BLaER1 treated with 17β-estradiol and CSF1 and Interleukin-3, amounts not matched to agents 10 nM and 100 nM (cell line): ENCODE measurements around the gene PISD.
"Not testable (repeated sequence)": the region's sequence is repeated elsewhere in the genome, so short reads cannot be mapped to it uniquely, and the experiment has no call there.

Experiments used
- H3K27ac ChIP-seq, 11 experiments: shearing (Covaris generic); formaldehyde crosslinking; 2 replicates each; pipeline ENCODE4 v1.8.1; 2022
- H3K27me3 ChIP-seq, 11 experiments: shearing (Covaris generic); formaldehyde crosslinking; 2 replicates each; pipeline ENCODE4 v1.8.1; 2022
- H3K36me3 ChIP-seq, 11 experiments: shearing (Covaris generic); formaldehyde crosslinking; 2 replicates each; pipeline ENCODE4 v1.8.1; 2022
- H3K4me1 ChIP-seq, 10 experiments: shearing (Covaris generic); formaldehyde crosslinking; 2 replicates each; pipeline ENCODE4 v1.8.1; 2022
- H3K4me2 ChIP-seq, 11 experiments: shearing (Covaris generic); formaldehyde crosslinking; 2 replicates each; pipeline ENCODE4 v1.8.1; 2022
- H3K4me3 ChIP-seq, 10 experiments: shearing (Covaris generic); formaldehyde crosslinking; 2 replicates each; pipeline ENCODE4 v1.8.1; 2022
- H3K9ac ChIP-seq, 11 experiments: shearing (Covaris generic); formaldehyde crosslinking; 2 replicates each; pipeline ENCODE4 v1.8.1; 2022
- H3K9me3 ChIP-seq, 11 experiments: shearing (Covaris generic); formaldehyde crosslinking; replicated peaks in 1 of 11; 2 replicates each; pipeline ENCODE4 v1.8.1; 2022
- H4K20me1 ChIP-seq, 11 experiments: shearing (Covaris generic); formaldehyde crosslinking; 2 replicates each; pipeline ENCODE4 v1.8.1; 2022
- Cebpa-rat ChIP-seq, 11 experiments: shearing (Covaris generic); IDR thresholded peaks; 2 replicates each; pipeline ENCODE4 v1.8.1; 2022

PISD gene

DNA sequence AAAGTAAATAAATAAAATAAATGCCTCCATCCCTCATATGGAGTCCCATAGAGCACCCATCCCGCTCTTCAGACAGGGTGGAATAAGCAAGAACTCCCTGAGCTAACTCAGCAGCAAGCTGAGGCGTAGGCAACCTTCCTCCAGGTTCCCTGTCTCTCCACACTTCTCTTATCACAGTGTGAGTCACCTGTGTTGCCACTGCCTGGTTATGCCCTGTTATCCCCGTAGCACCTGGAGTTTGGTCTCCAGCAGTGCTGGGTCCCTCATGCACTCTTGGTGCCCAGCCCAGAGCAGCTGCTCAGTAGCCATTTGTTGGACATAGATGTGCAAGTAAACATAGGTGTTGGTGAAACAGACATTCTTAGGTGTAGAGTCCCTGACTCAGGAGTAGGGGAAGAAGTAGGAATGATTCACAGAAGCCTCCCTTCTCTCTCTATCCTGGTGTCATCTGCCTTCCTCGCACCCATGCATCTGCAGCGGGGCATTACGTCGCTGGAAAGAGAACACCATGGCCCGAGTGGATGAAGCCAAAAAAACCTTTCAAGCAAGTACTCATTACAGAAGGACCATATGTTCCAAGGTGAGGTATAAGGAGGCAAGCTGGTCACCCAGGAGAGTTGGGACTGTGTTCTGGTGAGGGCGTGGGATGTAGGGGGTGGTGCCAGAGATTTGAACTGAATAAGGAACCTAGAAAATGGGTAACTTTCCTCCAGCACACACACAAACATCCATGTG, 56.0 kb downstream of the PISD start:
- Histone ChIP-seq H3K36me3 (peaks cover 21 to 80% (median 47%) of the 10 kb centered on the region in 11 experiments; a peak in 21 of 22 replicates), H4K20me1 (peaks cover 0 to 21% (median 0%) of the 10 kb centered on the region in 11 experiments; a peak in 2 of 22 replicates), H3K27ac (no peak overlapping the region), H3K27me3 (no peaks in the 10 kb centered on the region), H3K4me1 (peaks cover 0 to 9% (median 6%) of the 10 kb centered on the region in 10 experiments; a peak in 10 of 20 replicates), H3K9ac (no peak overlapping the region), H3K4me2 (no peak overlapping the region), H3K9me3 (no peaks in the 10 kb centered on the region), H3K4me3 (no peak overlapping the region)
- no peak for TF ChIP-seq Cebpa-rat (IDR thresholded peaks at IDR 0.05)

DNA sequence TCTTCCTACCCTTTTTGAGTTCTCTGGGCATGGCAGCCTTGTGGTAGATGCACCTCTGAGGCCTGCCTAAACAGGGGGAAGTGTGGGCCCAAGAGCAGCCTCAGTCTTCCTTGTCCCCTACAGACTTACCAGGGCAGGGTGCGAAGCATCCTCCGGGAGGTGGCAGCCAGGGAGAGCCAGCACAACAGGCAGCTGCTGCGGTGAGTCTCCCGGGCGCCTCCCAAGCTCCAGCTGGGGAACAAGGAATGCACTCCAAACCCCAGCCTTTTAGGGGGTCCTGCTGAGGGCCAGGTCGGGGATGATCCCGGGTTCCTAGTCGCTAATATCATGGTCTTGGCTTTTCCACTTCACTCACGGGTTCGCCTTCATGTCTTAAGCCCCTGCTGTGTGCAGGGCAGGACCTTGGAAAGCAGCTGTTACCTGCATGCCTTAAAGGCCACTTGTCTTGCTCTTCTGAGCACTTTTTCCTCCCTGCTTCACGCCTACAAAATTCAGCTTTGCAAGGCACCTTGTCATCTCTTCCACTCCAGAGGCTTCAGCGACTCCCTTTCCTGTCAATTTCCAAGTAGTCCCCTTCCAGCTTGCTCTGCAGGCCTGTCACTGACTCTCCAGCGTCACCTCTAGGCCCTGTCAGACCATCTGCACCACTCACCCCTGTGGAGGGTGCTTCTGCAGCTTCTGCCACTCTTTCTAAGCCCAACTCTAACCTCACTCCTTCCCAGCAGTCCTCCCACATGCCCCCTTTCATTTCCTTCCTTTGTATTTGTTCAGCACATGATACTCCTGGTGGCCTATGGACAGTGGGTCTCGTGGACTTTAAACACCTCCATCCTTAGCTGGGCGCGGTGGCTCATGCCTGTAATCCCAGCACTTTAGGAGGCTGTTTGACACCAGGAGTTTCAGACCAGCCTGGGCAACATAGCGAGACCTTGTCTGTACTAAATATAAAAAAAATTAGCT, 57.0 kb downstream of the PISD start:
- Histone ChIP-seq H3K9me3 (no peaks in the 10 kb centered on the region), H3K4me1 (no peaks in the 10 kb centered on the region), H3K27ac (no peak overlapping the region), H3K4me3 (no peak overlapping the region), H3K4me2 (no peak overlapping the region), H3K27me3 (no peaks in the 10 kb centered on the region), H4K20me1 (peaks cover 0 to 11% (median 0%) of the 10 kb centered on the region in 11 experiments; a peak in 2 of 22 replicates), H3K36me3 (peaks cover 18 to 70% (median 41%) of the 10 kb centered on the region in 11 experiments; a peak in 21 of 22 replicates), H3K9ac (no peak overlapping the region)
- no peak for TF ChIP-seq Cebpa-rat (IDR thresholded peaks at IDR 0.05)

DNA sequence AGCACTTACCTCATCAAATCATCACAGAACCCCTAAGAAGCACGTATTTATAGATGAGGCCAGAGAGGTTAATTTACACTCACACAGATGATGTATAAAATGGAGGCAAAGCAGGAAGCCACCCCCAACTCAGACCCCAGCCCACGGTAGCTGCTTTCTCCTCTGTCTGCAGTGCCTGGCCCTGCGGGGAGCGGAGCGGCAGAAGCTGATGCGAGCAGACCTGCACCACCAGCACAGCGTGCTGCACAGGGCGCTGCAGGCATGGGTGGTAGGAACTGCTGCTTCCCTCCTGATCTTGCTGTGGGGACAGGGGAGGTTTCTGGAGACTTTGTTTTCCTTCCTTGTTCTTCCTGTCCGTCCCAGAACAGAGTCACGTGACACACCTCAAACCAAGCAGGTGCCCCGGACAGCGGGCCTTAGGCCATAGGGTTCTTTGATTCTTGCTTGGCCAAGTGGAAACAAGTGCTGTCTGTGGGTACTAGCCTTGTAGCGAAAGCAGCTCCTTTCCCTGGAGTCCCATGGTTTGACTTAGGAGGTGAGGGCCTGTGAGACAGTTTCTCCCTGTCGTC, 57.8 kb downstream of the PISD start:
- H3K36me3 ChIP-seq: peaks cover 18 to 64% (median 33%) of the 10 kb centered on the region in 11 experiments; a peak in 21 of 22 replicates
- no peaks in the 10 kb centered on the region for H3K4me1 ChIP-seq
- H3K9ac ChIP-seq: no peak overlapping the region
- no peaks in the 10 kb centered on the region for H3K9me3 ChIP-seq
- no peaks in the 10 kb centered on the region for H3K27me3 ChIP-seq
- H4K20me1 ChIP-seq: peaks cover 0 to 4% (median 0%) of the 10 kb centered on the region in 11 experiments; a peak in 2 of 22 replicates
- H3K27ac ChIP-seq: no peak overlapping the region
- H3K4me3 ChIP-seq: no peak overlapping the region
- no peak for TF ChIP-seq Cebpa-rat (IDR thresholded peaks at IDR 0.05)
- no peak overlapping the region for H3K4me2 ChIP-seq

DNA sequence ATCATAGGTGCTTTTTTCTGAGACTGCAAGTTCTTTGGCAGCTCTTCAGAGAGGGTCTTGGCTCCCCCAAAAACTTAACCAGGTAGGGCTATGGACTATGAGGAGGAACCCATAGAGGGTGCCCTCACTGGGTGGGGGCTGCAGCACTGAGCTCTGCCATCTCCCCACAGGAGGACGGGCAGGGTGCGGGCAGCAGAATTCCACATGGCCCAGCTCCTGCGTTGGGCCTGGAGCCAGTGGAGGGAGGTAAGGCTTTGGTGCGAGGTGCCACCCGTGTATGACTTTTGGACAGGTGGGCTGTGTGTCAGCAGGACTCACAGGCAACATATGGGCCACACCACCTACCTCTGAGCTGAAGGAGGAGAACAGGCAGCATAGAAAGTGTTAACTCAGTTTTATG, 58.4 kb downstream of the PISD start:
- H3K27me3 ChIP-seq: no peaks in the 10 kb centered on the region
- H3K36me3 ChIP-seq: peaks cover 18 to 63% (median 33%) of the 10 kb centered on the region in 11 experiments; a peak in 21 of 22 replicates
- no peak overlapping the region for H3K9ac ChIP-seq

DNA sequence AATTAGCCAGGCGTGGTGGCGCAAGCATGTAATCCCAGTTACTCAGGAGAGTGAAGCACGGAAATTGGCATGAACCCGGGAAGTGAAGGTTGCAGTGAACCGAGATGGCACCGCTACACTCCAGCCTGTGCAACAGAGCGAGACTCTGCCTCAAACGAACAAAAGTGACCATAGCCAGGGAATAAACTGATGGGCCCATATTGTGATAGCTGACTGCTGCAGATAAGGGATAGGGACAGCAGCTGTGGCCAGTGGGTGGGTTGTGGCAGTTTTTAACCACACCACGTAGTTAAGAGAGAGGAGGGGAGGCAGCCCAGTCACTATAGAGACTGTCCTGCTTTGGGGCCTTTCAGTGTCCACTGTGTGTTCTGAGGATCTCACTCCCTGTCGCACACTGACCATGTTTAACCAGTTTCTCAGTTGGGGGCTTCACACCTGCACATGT, 58.9 kb downstream of the PISD start:
- Histone ChIP-seq H3K4me2 (no peak overlapping the region), H3K27ac (no peak overlapping the region), H4K20me1 (peaks cover 0 to 4% (median 0%) of the 10 kb centered on the region in 11 experiments; a peak in 2 of 22 replicates), H3K4me1 (no peaks in the 10 kb centered on the region), H3K9ac (no peak overlapping the region), H3K4me3 (no peak overlapping the region), H3K9me3 (no peaks in the 10 kb centered on the region), H3K36me3 (peaks cover 18 to 59% (median 33%) of the 10 kb centered on the region in 11 experiments; a peak in 21 of 22 replicates), H3K27me3 (no peaks in the 10 kb centered on the region)
- no peak for TF ChIP-seq Cebpa-rat (IDR thresholded peaks at IDR 0.05)

More for the DNA sequence above, 58.4 kb downstream of the PISD start:
- no peaks in the 10 kb centered on the region for H3K4me1 ChIP-seq
- H3K4me3 ChIP-seq: no peak overlapping the region
- no peaks in the 10 kb centered on the region for H3K9me3 ChIP-seq
- no peak overlapping the region for H3K4me2 ChIP-seq
- H4K20me1 ChIP-seq: peaks cover 0 to 4% (median 0%) of the 10 kb centered on the region in 11 experiments; a peak in 2 of 22 replicates
- H3K27ac ChIP-seq: no peak overlapping the region
- TF ChIP-seq Cebpa-rat (IDR thresholded peaks at IDR 0.05): no peak

DNA sequence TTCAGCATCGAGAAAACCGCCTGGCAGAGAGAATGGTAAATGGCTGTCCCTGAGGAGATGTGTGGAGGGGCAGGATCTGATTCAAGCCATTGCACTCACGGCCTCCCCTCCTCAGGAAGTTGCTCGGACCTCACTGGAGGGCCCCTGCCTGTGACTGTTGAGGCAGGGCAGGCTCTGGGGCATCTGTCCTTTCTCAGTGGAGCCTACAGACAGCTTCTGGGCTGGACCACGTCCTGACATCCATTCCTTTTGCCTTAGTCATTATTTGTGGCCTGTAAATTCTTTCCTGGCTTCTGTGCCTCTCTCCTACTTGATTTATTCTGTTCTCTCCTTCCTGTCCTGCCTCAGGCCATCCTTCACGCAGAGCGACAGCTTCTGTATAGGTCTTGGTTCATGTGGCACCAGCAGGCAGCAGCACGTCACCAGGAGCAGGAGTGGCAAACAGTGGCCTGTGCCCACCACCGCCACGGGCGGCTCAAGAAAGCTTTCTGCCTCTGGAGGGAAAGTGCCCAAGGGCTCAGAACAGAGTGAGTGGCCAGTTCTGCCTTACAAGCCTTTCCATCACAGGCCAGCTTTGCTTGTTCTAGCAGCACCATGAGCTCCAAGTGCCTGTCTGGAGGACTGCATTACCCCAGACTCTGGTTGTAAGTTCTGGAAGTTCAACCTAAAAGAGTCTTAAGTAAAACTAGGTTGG, 59.6 kb downstream of the PISD start:
- peak overlapping the region in 2 of 11 experiments; percentile 2 to 17; a peak in 1 of 22 replicates for H3K27ac ChIP-seq
- no peak overlapping the region for H3K9ac ChIP-seq
- no peaks in the 10 kb centered on the region; a peak in 1 of 22 replicates for H4K20me1 ChIP-seq
- H3K4me1 ChIP-seq: no peaks in the 10 kb centered on the region
- no peaks in the 10 kb centered on the region for H3K9me3 ChIP-seq
- no peak overlapping the region for H3K4me2 ChIP-seq
- no peak overlapping the region for H3K4me3 ChIP-seq
- TF ChIP-seq Cebpa-rat (IDR thresholded peaks at IDR 0.05): no peak
- no peaks in the 10 kb centered on the region for H3K27me3 ChIP-seq
- peaks cover 18 to 53% (median 32%) of the 10 kb centered on the region in 11 experiments; a peak in 21 of 22 replicates for H3K36me3 ChIP-seq

DNA sequence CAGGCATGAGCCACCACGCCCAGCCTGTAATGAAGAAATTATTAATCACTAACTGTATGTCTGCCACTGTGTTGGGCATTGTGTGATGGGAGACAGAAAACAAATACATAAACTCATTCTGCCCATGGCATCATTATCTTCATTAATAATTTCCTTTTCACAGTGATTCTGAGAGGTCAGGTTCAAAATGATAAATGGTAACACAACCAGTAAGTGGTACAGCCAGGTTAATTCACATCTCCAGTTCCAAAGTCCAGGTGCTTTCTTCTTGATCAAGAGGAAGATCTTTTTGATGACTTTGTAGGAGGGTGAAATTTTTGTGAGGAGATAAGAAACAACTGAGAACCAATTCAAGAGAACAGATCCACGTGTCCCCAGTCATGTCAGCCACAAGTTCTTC, 66.7 kb downstream of the PISD start:
- no peaks in the 10 kb centered on the region for H3K4me1 ChIP-seq
- no peaks in the 10 kb centered on the region for H3K27me3 ChIP-seq
- no peak for TF ChIP-seq Cebpa-rat (IDR thresholded peaks at IDR 0.05)
- H4K20me1 ChIP-seq: no peaks in the 10 kb centered on the region
- H3K4me2 ChIP-seq: no peak overlapping the region
- H3K4me3 ChIP-seq: no peak overlapping the region
- peaks cover 0 to 4% (median 0%) of the 10 kb centered on the region in 11 experiments; a peak in 1 of 22 replicates for H3K36me3 ChIP-seq
- no peak overlapping the region for H3K27ac ChIP-seq
- no peaks in the 10 kb centered on the region for H3K9me3 ChIP-seq
- no peak overlapping the region for H3K9ac ChIP-seq

DNA sequence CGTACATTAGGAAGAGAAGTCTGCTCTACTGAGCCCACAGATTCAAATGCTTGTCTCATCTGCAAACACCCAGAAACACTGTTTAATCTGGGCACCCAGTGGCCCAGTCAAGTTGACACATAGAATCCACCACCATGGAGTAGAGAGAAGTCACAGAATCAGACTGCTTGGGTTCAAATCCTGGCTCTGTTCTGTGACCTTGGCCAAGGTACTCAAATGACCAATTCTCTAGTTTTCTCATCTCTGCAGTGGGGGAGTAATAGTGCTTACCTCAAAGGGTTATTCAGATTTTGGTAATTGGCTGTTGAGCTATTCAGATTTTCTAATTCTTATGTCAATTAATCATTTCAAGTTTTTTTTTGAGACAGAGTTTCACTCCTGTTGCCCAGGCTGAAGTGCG, 71.9 kb downstream of the PISD start:
- not testable (repeated sequence) for H3K4me2 ChIP-seq, H4K20me1 ChIP-seq, H3K4me3 ChIP-seq, H3K27ac ChIP-seq, H3K4me1 ChIP-seq, H3K27me3 ChIP-seq, H3K9ac ChIP-seq, H3K9me3 ChIP-seq
- H3K36me3 ChIP-seq: peaks cover 35 to 43% (median 40%) of the 10 kb centered on the region in 11 experiments
